Left ventricle myocardium inferior (tissue), 1 donor: Measurements from ENCODE around the gene ATIC. TPM values are rescaled to one million over a fixed set of nuclear protein-coding genes. Genes with fewer than 3 reads are reported as not detected.

Experiments
- DNase-seq: peaks from one replicate; pipeline ENCODE4 v3.0.0-alpha.2; 2020
- H3K27ac ChIP-seq: fragments of 200-600 bp; replicated peaks from 2 replicates; pipeline ENCODE4 v1.8.0; 2021
- H3K27me3 ChIP-seq: fragments of 200-600 bp; 2 replicates; pipeline ENCODE4 v1.8.0; 2021; ENCODE audit warnings: low read depth
- H3K36me3 ChIP-seq: fragments of 200-600 bp; 2 replicates; pipeline ENCODE4 v1.8.0; 2021
- H3K4me1 ChIP-seq: fragments of 200-600 bp; 2 replicates; pipeline ENCODE4 v1.8.0; 2021
- H3K4me3 ChIP-seq: fragments of 200-600 bp; 2 replicates; pipeline ENCODE4 v1.8.0; 2021; ENCODE audit warnings: mild to moderate bottlenecking, moderate library complexity
- H3K9me3 ChIP-seq: fragments of 200-600 bp; replicated peaks from 2 replicates; pipeline ENCODE4 v1.8.0; 2021
- intact Hi-C: fragments of 100-400 bp; cut with micrococcal nuclease; formaldehyde crosslinking; loops from one replicate; pipeline ENCODE4 v1.11.0; 2022
- total RNA-seq: library from RNA; stranded (reverse); fragmentation: NEBNext Ultra II Directional; extraction: Animal tissue kit (Norgen Biotek cat#: 25700); gene quantifications from one replicate; pipeline ENCODE4 v1.2.1, GENCODE V29; 2021
- TF ChIP-seq, protein P1 (sequence below): fragments of 200-600 bp; IDR thresholded peaks from 2 replicates; pipeline ENCODE4 v1.8.0; 2021; ENCODE audit warnings: antibody characterized with exemption, mild to moderate bottlenecking, borderline replicate concordance
- donor health status: DM: no; HTN: yes; CAD: no; lungs with severe emphysema.

Gene ATIC
- total RNA-seq, 1 donor from 2014 or later: 47.1 TPM

DNA sequence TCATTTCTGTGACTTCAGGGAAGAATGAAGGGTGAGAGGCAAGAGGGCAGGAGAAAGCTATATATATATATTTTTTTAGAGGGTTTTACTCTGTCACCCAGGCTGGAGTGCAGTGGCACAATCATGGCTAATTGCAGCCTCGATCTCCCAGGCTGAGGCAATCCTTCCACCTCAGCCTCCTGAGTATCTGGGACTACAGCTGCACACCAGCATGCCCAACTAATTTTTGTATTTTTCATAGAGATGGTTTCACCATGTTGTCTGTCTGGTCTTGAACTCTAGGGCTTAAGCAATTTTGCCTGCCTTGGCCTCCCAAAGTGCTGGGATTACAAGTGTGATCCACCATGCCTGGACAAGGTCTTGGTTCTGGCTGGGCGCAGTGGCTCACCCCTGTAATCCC, 3.4 kb downstream of the ATIC start:
- Histone ChIP-seq H3K27ac (no peak overlapping the region), H3K4me1 (peaks cover 20% of the 10 kb centered on the region), H3K9me3 (no peaks in the 10 kb centered on the region), H3K36me3 (peaks cover 38% of the 10 kb centered on the region), H3K4me3 (no peak overlapping the region), H3K27me3 (no peaks in the 10 kb centered on the region)
- TF ChIP-seq, protein P1, sequence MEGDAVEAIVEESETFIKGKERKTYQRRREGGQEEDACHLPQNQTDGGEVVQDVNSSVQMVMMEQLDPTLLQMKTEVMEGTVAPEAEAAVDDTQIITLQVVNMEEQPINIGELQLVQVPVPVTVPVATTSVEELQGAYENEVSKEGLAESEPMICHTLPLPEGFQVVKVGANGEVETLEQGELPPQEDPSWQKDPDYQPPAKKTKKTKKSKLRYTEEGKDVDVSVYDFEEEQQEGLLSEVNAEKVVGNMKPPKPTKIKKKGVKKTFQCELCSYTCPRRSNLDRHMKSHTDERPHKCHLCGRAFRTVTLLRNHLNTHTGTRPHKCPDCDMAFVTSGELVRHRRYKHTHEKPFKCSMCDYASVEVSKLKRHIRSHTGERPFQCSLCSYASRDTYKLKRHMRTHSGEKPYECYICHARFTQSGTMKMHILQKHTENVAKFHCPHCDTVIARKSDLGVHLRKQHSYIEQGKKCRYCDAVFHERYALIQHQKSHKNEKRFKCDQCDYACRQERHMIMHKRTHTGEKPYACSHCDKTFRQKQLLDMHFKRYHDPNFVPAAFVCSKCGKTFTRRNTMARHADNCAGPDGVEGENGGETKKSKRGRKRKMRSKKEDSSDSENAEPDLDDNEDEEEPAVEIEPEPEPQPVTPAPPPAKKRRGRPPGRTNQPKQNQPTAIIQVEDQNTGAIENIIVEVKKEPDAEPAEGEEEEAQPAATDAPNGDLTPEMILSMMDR: no peak
- no peak for DNase-seq
- intact Hi-C loops: no loop called here

DNA sequence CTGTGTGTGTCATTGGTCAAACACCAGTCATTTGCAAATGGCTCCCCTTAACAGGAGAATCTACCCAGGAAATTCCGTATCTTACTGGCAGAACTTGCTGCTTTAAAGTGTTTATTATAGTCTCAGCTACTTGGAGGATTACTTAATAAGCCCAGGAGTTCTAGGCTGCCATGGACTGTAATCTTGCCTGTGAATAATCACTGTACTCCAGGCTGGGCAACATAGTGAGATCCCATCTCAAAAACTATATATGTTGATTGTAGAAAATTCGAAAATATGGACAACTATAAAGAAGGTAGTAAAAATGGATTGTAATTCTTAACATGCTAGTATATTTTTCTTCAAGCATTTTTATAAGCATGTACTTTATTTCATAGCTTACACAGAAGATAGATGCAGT, 4.5 kb downstream of the ATIC start:
- H3K36me3 ChIP-seq: peaks cover 47% of the 10 kb centered on the region
- DNase-seq: no peak
- intact Hi-C loops: no loop called here
- H3K27ac ChIP-seq: no peak overlapping the region
- H3K27me3 ChIP-seq: no peaks in the 10 kb centered on the region
- TF ChIP-seq, protein P1: no peak
- peaks cover 17% of the 10 kb centered on the region for H3K4me1 ChIP-seq
- H3K9me3 ChIP-seq: no peaks in the 10 kb centered on the region
- no peak overlapping the region for H3K4me3 ChIP-seq

DNA sequence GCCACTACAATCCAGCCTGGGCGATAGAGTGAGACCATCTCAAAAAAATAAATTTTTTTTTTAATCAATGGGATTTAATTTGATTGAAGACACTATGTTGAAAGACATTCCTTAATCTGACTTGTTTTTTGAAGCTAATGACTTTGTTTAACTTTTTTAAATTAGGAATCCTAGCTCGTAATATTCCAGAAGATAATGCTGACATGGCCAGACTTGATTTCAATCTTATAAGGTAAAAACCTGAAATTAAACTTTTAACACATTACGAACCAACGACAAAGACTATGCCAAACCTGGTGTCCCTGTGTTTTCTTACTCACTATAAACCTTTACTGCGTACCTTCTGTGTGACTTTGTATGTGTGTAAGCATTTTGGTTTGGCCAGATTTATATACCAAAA, 7.6 kb downstream of the ATIC start:
- Histone ChIP-seq H3K27ac (no peak overlapping the region), H3K4me3 (no peak overlapping the region), H3K36me3 (peaks cover 56% of the 10 kb centered on the region), H3K27me3 (no peaks in the 10 kb centered on the region), H3K4me1 (no peaks in the 10 kb centered on the region), H3K9me3 (no peaks in the 10 kb centered on the region)
- intact Hi-C loops: no loop called here
- TF ChIP-seq, protein P1: no peak
- no peak for DNase-seq

DNA sequence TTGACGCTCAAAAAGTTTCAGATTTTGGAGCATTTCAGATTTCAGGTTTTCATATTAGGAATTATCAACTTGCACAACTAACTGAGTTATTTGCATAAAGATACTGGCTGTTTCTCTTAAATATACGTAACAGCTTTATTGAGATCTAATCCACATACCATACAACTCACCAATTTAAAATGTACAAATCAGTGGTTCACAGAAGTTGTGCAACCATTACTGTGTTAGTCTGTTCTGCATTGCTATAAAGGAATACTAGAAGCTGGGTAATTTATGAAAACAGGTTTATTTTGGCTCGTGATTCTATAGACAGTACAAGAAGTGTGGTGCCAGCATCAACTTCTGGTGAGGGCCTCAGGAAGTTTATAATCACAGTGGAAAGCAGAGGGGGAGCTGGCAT, 8.2 kb downstream of the ATIC start:
- no peak overlapping the region for H3K27ac ChIP-seq
- DNase-seq: no peak
- H3K9me3 ChIP-seq: no peaks in the 10 kb centered on the region
- no peaks in the 10 kb centered on the region for H3K27me3 ChIP-seq
- intact Hi-C loops: no loop called here
- H3K4me1 ChIP-seq: no peaks in the 10 kb centered on the region
- no peak overlapping the region for H3K4me3 ChIP-seq
- TF ChIP-seq, protein P1: no peak
- H3K36me3 ChIP-seq: peaks cover 50% of the 10 kb centered on the region

DNA sequence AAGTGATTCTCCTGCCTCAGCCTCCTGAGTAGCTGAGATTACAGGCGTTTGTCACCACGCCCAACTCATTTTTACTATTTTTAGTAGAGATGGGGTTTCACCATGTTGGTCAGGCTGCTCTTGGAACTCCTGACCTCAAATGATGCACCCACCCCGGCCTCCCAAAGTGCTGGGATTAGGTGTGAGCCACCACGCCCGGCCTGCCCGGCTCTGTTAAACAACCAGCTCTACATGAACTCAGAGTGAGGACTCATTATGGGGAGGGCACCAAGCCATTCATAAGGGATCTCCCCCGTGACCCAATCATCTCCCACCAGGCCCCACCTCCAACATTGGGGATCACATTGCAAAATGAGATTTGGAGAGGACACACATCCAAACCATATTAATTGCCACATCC, 8.8 kb downstream of the ATIC start:
- DNase-seq: no peak
- H3K27me3 ChIP-seq: no peaks in the 10 kb centered on the region
- TF ChIP-seq, protein P1: no peak
- H3K27ac ChIP-seq: no peak overlapping the region
- H3K36me3 ChIP-seq: peaks cover 51% of the 10 kb centered on the region
- intact Hi-C loops: no loop called here
- H3K9me3 ChIP-seq: no peaks in the 10 kb centered on the region
- H3K4me1 ChIP-seq: no peaks in the 10 kb centered on the region
- H3K4me3 ChIP-seq: no peak overlapping the region

DNA sequence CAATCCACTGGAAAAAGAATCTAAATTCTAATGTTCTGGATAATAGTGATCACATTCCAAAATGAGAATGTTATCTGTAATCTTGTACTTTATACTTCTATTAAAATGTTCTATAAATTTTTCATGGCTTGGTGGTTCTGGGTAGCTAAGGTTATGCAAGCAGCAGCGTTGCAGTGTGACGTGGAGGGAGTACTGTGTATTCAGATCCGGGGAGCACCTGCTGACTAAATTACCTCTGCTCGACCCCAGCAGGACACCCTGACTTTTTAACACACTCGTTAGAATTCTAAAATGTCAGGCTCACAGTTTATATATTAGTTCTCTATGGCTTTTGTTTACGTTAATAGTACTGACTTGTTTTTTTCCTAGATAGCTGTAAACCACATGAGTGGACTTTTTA, 13.0 kb downstream of the ATIC start:
- intact Hi-C loops: no loop called here
- H3K27ac ChIP-seq: no peak overlapping the region

More for the DNA sequence above, 13.0 kb downstream of the ATIC start:
- H3K9me3 ChIP-seq: no peaks in the 10 kb centered on the region
- H3K4me1 ChIP-seq: no peaks in the 10 kb centered on the region
- no peaks in the 10 kb centered on the region for H3K27me3 ChIP-seq
- peaks cover 64% of the 10 kb centered on the region for H3K36me3 ChIP-seq
- DNase-seq: no peak
- H3K4me3 ChIP-seq: no peak overlapping the region
- TF ChIP-seq, protein P1: no peak
